Measurements from ENCODE around the gene DNMT3L. TPM values are rescaled to one million over a fixed set of nuclear protein-coding genes. Genes with fewer than 3 reads are reported as not detected.

Gene DNMT3L
- total RNA-seq, 1 donor from 2014 or later = not detected

- Mint-ChIP-seq H3K4me3 (ENCODE audit: low read depth) (no peak overlapping the region), H3K36me3 (ENCODE audit: insufficient read depth) (no peaks in the 10 kb centered on the region), H3K27ac (peak overlapping the region; percentile 78), H3K27me3 (peaks cover 14% of the 10 kb centered on the region), H3K9me3 (ENCODE audit: low read depth) (no peaks in the 10 kb centered on the region), H3K4me1 (ENCODE audit: low read depth) (peaks cover 2% of the 10 kb centered on the region)
- TF ChIP-seq, protein P1, sequence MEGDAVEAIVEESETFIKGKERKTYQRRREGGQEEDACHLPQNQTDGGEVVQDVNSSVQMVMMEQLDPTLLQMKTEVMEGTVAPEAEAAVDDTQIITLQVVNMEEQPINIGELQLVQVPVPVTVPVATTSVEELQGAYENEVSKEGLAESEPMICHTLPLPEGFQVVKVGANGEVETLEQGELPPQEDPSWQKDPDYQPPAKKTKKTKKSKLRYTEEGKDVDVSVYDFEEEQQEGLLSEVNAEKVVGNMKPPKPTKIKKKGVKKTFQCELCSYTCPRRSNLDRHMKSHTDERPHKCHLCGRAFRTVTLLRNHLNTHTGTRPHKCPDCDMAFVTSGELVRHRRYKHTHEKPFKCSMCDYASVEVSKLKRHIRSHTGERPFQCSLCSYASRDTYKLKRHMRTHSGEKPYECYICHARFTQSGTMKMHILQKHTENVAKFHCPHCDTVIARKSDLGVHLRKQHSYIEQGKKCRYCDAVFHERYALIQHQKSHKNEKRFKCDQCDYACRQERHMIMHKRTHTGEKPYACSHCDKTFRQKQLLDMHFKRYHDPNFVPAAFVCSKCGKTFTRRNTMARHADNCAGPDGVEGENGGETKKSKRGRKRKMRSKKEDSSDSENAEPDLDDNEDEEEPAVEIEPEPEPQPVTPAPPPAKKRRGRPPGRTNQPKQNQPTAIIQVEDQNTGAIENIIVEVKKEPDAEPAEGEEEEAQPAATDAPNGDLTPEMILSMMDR (IDR thresholded peaks at IDR 0.05; ENCODE audit: unreplicated experiment) = no peak
- no peak for DNase-seq (ENCODE audit: low spot score, unreplicated experiment)
These were observed 1.6 kb upstream of the DNMT3L start for GRCh38 chr21:44263221-44263760.

GRCh38 chr21:44262338-44263056 is 800 bp upstream of the DNMT3L start:
- Mint-ChIP-seq H3K36me3 (ENCODE audit: insufficient read depth) (no peaks in the 10 kb centered on the region), H3K9me3 (ENCODE audit: low read depth) (no peaks in the 10 kb centered on the region), H3K4me1 (ENCODE audit: low read depth) (peaks cover 2% of the 10 kb centered on the region), H3K4me3 (ENCODE audit: low read depth) (no peak overlapping the region), H3K27me3 (peaks cover 19% of the 10 kb centered on the region), H3K27ac (no peak overlapping the region)
- TF ChIP-seq, protein P1 (IDR thresholded peaks at IDR 0.05; ENCODE audit: unreplicated experiment) = no peak
- DNase-seq (ENCODE audit: low spot score, unreplicated experiment) = no peak

GRCh38 chr21:44260791-44261631 is 686 bp downstream of the DNMT3L start:
- Mint-ChIP-seq H3K4me1 (ENCODE audit: low read depth) (peaks cover 2% of the 10 kb centered on the region), H3K27me3 (peaks cover 19% of the 10 kb centered on the region), H3K27ac (no peak overlapping the region), H3K36me3 (ENCODE audit: insufficient read depth) (no peaks in the 10 kb centered on the region), H3K9me3 (ENCODE audit: low read depth) (no peaks in the 10 kb centered on the region), H3K4me3 (ENCODE audit: low read depth) (no peak overlapping the region)
- no peak for DNase-seq (ENCODE audit: low spot score, unreplicated experiment)
- TF ChIP-seq, protein P1 (IDR thresholded peaks at IDR 0.05; ENCODE audit: unreplicated experiment) = no peak

DNA sequence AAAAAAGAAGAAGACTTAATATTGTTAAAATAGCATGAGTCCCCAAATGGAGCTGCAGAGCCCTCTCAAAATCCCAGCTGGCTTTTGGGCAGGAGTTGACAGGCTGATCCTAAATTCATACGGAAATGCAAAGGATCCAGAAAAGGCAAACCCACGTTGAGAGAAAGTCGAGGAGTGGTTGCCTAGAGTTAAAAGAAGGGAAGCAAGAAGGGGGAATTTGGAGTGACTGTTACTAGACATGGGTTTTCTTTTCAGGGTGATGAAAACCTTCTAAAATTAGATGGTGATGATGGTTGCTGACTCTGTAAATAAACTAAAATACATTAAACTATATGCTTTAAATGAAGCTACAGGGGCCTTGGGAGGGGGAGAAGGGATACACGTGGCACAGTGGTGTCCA is 1.6 kb downstream of the DNMT3L start:
- Mint-ChIP-seq H3K27ac (no peak overlapping the region), H3K4me1 (ENCODE audit: low read depth) (peaks cover 2% of the 10 kb centered on the region), H3K4me3 (ENCODE audit: low read depth) (no peak overlapping the region), H3K36me3 (ENCODE audit: insufficient read depth) (no peaks in the 10 kb centered on the region), H3K9me3 (ENCODE audit: low read depth) (no peaks in the 10 kb centered on the region), H3K27me3 (peaks cover 19% of the 10 kb centered on the region)
- TF ChIP-seq, protein P1 (IDR thresholded peaks at IDR 0.05; ENCODE audit: unreplicated experiment) = no peak
- DNase-seq (ENCODE audit: low spot score, unreplicated experiment) = no peak

GRCh38 chr21:44259082-44259705 is 2.5 kb downstream of the DNMT3L start:
- Mint-ChIP-seq H3K27me3 (peaks cover 19% of the 10 kb centered on the region), H3K36me3 (ENCODE audit: insufficient read depth) (no peaks in the 10 kb centered on the region), H3K4me1 (ENCODE audit: low read depth) (peaks cover 2% of the 10 kb centered on the region), H3K27ac (no peak overlapping the region), H3K4me3 (ENCODE audit: low read depth) (no peak overlapping the region), H3K9me3 (ENCODE audit: low read depth) (no peaks in the 10 kb centered on the region)
- TF ChIP-seq, protein P1 (IDR thresholded peaks at IDR 0.05; ENCODE audit: unreplicated experiment) = no peak
- DNase-seq (ENCODE audit: low spot score, unreplicated experiment) = no peak
